ENCODE results near the gene INSL4.

The INSL4 gene

GRCh38 chr9:5231212-5231611, at the start of gene INSL4:
TSS of gene INSL4 (plus strand) at chr9:5231419. CDS start at chr9:5231524, 105 bp downstream.
- no peak for DNase-seq

GRCh38 chr9:5184776-5185175, 46.4 kb upstream of the INSL4 start:
- no peak for DNase-seq

DNA sequence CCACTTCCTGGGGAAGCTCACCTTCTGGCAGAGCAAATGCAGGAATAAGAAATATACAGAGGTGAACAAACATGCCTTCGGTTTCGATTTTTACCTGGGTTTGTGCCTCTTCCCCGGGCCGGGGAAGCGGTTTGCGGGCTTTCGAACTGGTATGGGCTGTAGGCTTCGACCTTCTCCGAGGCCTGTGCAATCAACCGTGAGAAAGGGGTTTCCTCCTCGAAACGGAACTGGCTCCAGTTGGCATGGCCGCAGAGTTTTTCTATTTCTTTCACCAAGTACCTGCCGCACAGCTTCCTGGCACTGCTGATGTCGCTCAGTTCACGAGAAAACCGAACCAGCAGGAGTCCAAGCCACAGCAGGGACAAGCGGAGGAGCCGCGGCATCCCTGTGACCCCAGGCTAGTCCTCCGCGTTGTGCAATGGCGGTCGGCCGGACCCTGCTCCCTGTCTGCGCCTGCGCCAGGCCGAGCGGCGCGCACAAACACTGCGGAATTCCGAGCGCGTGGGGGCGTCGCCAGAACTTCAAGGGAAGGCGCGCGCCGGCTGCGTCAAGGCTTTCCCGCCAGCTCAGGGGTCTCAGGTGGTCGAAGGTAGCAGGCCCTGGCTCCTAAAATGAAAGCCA, 45.9 kb upstream of the INSL4 start, which contains the start of gene INSL6:
Gene INSL6 (minus strand): TSS at position 420 of the 621 bp plus-strand sequence. CDS start 37 bp downstream, at position 383.
- DNase-seq: no peak

- peak; percentile 48 to 61 for DNase-seq
These were observed 44.6 kb upstream of the INSL4 start for GRCh38 chr9:5186416-5187169.

- no peak for DNase-seq
These were observed 42.9 kb upstream of the INSL4 start for GRCh38 chr9:5188060-5188984.

- DNase-seq: no peak
These were observed 39.2 kb upstream of the INSL4 start for GRCh38 chr9:5191985-5192384.

DNA sequence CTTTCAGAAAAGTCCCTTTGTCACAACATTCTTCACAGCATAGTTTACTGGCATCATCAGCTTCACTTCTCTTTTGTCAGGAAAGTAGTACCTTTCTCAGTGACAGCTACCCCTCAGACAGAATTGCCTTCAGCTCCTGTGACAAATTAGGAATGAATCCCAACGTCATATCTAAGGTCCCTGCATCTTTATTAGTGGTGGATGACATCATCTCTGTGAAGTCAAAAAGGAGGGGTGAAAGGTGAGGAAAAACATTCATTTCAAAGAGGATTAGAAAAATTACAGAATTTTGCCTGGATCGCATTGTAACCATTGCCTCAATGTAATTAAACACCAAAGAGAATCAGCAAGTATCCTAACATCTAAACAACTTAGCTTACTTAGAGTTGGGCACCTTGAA, 37.9 kb upstream of the INSL4 start:
- no peak for DNase-seq

DNA sequence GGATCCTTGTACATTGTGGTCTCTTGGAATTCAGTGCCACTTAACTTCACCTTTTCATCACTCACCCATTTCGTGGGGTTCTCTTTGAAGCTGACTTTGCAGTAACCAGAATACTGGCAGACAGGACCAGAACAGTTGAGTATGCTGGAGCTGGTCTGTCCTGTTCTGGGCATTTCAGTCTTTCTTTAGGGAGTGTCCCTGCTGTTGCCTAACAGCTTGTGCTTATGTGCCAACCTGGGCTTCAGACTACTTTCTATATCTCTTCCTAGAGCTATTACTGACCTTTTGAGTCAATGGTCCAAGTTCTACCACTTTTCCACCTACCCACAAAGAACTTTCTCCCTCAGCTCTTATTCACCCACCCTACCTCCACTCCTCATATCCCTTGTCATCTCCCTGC, 35.8 kb upstream of the INSL4 start:
- no peak for DNase-seq

- DNase-seq: no peak
These were observed 26.1 kb upstream of the INSL4 start for GRCh38 chr9:5205071-5205470.

DNA sequence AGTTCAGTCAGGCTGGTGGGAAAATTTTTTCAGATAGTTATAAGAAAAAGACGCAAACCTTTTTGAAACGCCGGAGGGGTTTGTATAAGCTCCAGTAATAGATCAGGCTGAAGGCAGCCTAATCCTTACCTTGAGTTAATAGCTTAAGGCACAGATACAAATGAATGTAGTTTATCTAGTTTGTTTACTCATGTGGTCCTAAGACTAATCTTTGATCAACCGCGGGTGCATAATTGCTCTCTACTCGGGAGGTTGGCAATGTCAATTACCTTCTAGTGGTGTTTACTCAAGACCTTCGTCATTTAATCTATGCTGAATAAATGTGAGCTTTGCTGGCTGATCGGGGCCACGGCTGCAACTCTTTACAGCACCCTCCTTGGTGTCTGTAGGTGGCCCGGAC, 665 bp upstream of the INSL4 start:
- no peak for DNase-seq

DNA sequence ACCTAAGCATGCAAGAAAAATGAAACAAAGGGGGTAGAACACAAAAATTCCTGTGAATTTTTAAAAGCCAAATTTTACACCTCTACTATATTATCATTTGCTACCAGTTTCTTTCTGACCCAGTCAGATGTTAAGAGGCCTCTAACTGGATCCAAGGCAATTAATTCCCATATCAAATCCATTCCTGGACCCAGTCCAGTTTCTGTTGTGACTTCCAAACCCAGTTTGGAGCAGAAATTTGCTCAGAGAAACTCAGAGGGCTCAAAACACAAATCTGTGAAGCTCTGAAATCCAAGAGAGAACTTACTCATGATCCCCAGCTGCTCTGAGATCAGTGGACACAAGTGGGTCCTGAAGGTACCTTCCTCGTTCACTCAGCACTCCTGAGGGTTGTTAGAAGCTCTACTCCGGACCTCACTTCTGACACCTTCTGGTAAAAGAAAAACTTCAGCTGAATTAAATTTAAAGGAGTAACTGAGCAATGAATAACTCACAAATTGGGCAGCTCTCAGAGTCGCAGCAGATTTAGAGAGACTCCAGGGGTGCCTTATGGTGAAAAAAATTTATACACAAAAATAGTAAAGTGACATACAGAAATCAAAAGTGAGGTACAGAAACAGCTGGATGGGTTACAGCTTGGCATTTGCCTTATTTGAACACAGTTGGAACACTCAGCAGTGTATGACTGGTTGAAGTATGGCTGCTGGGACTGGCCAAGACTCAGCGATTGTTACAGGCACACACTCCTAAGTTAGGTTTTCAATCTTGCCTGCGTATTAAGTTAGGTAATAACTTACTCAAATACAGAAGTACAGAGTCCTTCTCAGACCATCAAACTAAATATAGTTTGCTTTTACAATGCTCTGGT, 32.4 kb downstream of the INSL4 start:
- DNase-seq: no peak

DNA sequence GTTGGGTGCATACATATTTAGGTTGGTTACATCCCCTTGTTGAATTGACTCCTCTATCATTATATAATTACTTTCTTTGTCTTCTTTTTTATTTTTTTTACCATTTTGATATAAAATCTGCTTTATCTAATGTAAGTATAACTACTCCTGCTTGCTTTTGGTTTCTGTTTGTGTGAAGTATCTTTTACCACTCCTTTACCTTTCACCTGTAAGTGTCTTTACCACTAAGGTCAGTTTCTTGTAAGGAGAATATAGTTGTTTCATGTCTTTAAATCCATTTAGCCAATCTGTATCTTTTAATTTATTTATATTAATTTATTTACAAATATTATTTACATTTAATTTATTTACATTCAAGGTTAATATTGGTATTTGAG, 33.0 kb downstream of the INSL4 start:
- no peak for DNase-seq

- DNase-seq: no peak
These were observed 34.7 kb downstream of the INSL4 start for GRCh38 chr9:5265939-5266338.

GRCh38 chr9:5269249-5269715, 38.1 kb downstream of the INSL4 start:
- no peak for DNase-seq

- no peak for DNase-seq
These were observed 43.6 kb downstream of the INSL4 start for GRCh38 chr9:5274770-5275169.

GRCh38 chr9:5278486-5278885, 47.3 kb downstream of the INSL4 start:
- no peak for DNase-seq

Measured in activated T-cell treated with anti-CD3 and anti-CD28 coated beads, Interleukin-2, amount 50 U/mL, for 48 hours (primary cell).